ENCODE data around the gene APMAP. TPM values are rescaled to one million over a fixed set of nuclear protein-coding genes. Genes with fewer than 3 reads are reported as not detected.

APMAP gene
- total RNA-seq, 4 donors from 2014 or later: 18.8 to 78.7 (median 57.7) TPM

DNA sequence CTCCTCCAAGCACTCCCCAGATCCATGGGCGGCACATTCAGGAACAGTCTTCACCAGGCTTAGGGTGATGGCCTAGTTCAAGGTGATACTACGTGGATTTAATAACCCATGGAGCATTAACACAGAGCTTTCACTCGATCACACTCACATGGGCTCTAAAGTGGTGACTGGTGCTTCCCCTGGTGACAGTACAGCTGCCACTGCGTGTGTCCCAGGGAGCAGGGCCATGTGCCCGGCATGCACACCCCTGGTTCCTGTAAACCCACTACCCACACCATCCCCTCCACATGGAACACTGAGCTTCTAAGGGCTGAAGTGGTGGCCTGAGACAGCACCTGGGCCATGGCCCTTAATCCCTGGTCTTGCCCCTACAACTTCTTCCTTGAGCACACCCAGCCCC lies 27.8 kb upstream of the APMAP start:
- Histone ChIP-seq H3K9me3 (no peaks in the 10 kb centered on the region), H3K36me3 (no peaks in the 10 kb centered on the region), H3K4me3 (no peak overlapping the region), H3K27me3 (no peaks in the 10 kb centered on the region), H3K27ac (no peak overlapping the region), H3K4me1 (no peaks in the 10 kb centered on the region)
- no peak for TF ChIP-seq POLR2A (IDR thresholded peaks at IDR 0.05)
- TF ChIP-seq, protein P1, sequence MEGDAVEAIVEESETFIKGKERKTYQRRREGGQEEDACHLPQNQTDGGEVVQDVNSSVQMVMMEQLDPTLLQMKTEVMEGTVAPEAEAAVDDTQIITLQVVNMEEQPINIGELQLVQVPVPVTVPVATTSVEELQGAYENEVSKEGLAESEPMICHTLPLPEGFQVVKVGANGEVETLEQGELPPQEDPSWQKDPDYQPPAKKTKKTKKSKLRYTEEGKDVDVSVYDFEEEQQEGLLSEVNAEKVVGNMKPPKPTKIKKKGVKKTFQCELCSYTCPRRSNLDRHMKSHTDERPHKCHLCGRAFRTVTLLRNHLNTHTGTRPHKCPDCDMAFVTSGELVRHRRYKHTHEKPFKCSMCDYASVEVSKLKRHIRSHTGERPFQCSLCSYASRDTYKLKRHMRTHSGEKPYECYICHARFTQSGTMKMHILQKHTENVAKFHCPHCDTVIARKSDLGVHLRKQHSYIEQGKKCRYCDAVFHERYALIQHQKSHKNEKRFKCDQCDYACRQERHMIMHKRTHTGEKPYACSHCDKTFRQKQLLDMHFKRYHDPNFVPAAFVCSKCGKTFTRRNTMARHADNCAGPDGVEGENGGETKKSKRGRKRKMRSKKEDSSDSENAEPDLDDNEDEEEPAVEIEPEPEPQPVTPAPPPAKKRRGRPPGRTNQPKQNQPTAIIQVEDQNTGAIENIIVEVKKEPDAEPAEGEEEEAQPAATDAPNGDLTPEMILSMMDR (IDR thresholded peaks at IDR 0.05): no peak
- intact Hi-C loops (cut with DNase I; ENCODE audit: low total_unique reads): no loop called here
- DNase-seq: no peak

DNA sequence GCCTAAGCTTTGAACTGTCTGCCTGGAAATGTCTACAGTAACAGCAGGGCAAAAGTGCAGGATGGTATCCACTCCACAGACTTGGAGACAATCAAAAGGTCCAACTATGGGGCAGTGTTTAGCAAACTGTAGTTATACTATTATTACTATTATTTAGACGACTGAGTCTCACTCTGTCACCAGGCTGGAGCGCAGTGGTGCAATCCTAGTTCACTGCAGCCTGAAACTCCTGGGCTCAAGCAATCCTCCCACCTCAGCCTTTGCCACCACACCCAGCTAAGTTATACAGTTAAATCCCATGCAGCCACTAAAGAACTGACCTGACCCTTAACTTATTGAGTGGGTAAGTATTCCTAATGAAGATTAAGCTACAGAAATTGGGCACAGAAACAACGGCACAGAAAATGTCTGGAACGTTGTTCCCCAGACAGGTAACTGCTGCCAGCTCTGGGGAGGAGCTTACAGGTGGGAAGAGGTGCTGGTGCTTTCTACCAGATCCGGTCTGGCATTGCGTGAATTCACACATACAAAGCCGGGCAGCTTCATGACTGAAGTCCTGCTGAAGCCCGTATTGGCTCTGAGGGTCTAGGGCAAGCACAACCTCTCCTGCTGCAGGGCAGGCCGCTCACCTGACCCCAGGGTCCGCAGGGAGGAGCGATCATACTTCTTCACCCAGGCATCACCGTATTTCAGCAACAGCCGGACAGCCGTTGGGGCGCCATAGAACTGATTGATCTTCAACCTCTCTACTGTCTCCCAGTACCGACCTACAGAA lies 27.0 kb upstream of the APMAP start:
- Histone ChIP-seq H3K27ac (no peak overlapping the region), H3K36me3 (no peaks in the 10 kb centered on the region)
- DNase-seq: no peak

DNA sequence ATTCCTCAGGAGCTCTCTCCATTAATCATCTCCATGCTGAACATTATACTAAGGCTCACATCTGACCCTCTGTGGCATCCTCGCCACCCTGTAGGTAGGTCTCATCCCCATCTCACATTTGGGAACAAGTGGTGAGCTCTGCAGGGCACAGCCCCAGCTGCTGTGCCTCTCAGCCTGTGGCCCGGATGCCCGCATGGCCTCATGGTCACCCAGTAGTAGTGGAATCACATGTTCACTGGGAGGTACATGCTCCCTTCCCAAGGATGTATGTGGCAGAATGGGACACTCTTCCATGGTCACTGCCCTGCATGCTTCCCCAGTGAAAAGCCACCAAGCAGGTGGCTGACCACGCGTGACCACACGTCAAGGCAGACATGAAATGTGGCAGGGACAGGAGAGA lies 26.3 kb upstream of the APMAP start:
- DNase-seq: no peak
- Histone ChIP-seq H3K9me3 (no peaks in the 10 kb centered on the region), H3K4me3 (no peak overlapping the region), H3K36me3 (no peaks in the 10 kb centered on the region), H3K27me3 (no peaks in the 10 kb centered on the region), H3K27ac (no peak overlapping the region), H3K4me1 (no peaks in the 10 kb centered on the region)
- no peak for TF ChIP-seq POLR2A (IDR thresholded peaks at IDR 0.05)
- TF ChIP-seq, protein P1 (IDR thresholded peaks at IDR 0.05): no peak
- intact Hi-C loops (cut with DNase I; ENCODE audit: low total_unique reads): no loop called here

More for the DNA sequence above, 27.0 kb upstream of the APMAP start:
- no peaks in the 10 kb centered on the region for H3K27me3 ChIP-seq
- TF ChIP-seq, protein P1 (IDR thresholded peaks at IDR 0.05): no peak
- no peak for TF ChIP-seq POLR2A (IDR thresholded peaks at IDR 0.05)
- no peaks in the 10 kb centered on the region for H3K9me3 ChIP-seq
- H3K4me3 ChIP-seq: no peak overlapping the region
- intact Hi-C loops (cut with DNase I; ENCODE audit: low total_unique reads): no loop called here
- H3K4me1 ChIP-seq: no peaks in the 10 kb centered on the region

DNA sequence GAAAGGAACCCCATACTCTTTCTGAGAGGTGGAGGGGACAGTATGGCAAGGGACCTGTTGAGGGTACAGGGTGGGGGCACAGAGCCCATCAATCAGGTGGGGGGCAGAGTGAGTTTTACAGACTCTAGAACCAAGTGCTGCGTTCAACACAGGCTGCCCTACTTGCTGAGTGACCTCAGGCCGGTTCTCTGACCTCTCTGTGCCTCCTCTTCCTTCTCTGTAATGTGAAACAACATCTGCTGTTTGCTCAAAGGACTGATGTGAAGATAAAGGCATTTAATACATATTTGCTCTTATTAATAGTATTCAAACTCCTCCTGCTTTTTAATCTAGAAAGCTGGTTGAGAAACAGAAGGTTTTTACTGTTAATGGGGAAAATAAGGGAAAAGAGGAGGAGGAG lies 25.9 kb upstream of the APMAP start:
- Histone ChIP-seq H3K27ac (no peak overlapping the region), H3K9me3 (no peaks in the 10 kb centered on the region), H3K4me3 (no peak overlapping the region), H3K36me3 (no peaks in the 10 kb centered on the region), H3K27me3 (no peaks in the 10 kb centered on the region), H3K4me1 (no peaks in the 10 kb centered on the region)
- intact Hi-C loops (cut with DNase I; ENCODE audit: low total_unique reads): no loop called here
- no peak for DNase-seq
- TF ChIP-seq, protein P1 (IDR thresholded peaks at IDR 0.05): no peak
- TF ChIP-seq POLR2A (IDR thresholded peaks at IDR 0.05): no peak

DNA sequence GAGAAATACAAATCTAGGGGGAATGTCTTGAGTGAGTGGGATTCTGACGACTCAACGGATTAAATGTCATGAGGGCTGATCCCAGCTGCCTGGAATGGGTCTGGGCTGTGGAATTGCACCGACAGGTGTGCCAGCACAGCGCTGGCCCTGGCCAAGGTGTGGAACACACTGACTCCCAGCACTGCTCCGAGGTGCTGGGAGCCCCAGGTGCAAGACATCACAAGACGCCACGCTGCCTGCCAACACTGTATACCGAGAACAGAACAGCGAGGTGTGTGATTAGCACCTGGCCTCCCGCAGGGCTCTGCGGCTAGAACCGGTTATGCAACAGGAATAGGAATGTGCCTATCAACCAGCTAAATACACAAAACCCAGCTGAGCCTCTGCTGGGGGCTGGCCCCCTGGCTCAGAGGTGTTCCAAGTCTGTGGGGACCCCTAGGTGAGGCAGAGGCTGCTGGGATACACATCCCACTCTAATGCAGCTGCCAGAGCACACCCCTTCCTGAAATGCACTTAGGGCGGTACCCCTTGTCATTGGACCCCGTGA lies 24.8 kb upstream of the APMAP start:
- no peak for TF ChIP-seq POLR2A (IDR thresholded peaks at IDR 0.05)
- TF ChIP-seq, protein P1 (IDR thresholded peaks at IDR 0.05): no peak
- DNase-seq: no peak
- H3K4me3 ChIP-seq: no peak overlapping the region

More for the DNA sequence above, 24.8 kb upstream of the APMAP start:
- intact Hi-C loops (cut with DNase I; ENCODE audit: low total_unique reads): no loop called here
- Histone ChIP-seq H3K9me3 (no peaks in the 10 kb centered on the region), H3K27ac (no peak overlapping the region), H3K36me3 (no peaks in the 10 kb centered on the region), H3K4me1 (no peaks in the 10 kb centered on the region), H3K27me3 (no peaks in the 10 kb centered on the region)

Data from uterus (tissue), 4 donors.